Vagina (tissue), 2 donors: ENCODE results near the gene PLAAT1. TPM values are rescaled to one million over a fixed set of nuclear protein-coding genes. Genes with fewer than 3 reads are reported as not detected.

ENCODE experiments used
- DNase-seq, 2 donors: peaks; one replicate each; pipeline ENCODE4 v3.0.0-alpha.2; 2017; ENCODE audit errors: extremely low spot score in 2 of 2
- H3K27ac ChIP-seq: fragments of 200-600 bp; sonication (generic); one replicate; pipeline ENCODE4 v1.5.1; 2019
- H3K27me3 ChIP-seq: fragments of 200-600 bp; sonication (generic); one replicate; pipeline ENCODE4 v1.5.1; 2019
- H3K36me3 ChIP-seq, 2 donors: fragments of 200-600 bp; sonication (generic); one replicate each; pipeline ENCODE4 v1.5.1; 2017 to 2019
- H3K4me1 ChIP-seq: fragments of 200-600 bp; sonication (generic); one replicate; pipeline ENCODE4 v1.5.1; 2019
- H3K4me3 ChIP-seq, 2 donors: fragments of 200-600 bp; sonication (generic); 1 replicate in 1 of 2; 2 replicates in 1 of 2; pipeline ENCODE4 v1.5.1; 2016 to 2019
- H3K9me3 ChIP-seq: fragments of 200-600 bp; sonication (generic); one replicate; pipeline ENCODE4 v1.5.1; 2019
- POLR2A ChIP-seq, 2 donors: fragments of 450-650 bp; IDR thresholded peaks; one replicate each; pipeline ENCODE4 v1.6.1; 2017; ENCODE audit warnings: antibody characterized with exemption in 2 of 2, mild to moderate bottlenecking in 2 of 2, moderate library complexity in 2 of 2
- POLR2AphosphoS5 ChIP-seq, 2 donors: sonication (generic); formaldehyde crosslinking; IDR thresholded peaks; one replicate each; pipeline ENCODE4 v1.9.0; 2017; ENCODE audit warnings: antibody characterized with exemption in 2 of 2, mild to moderate bottlenecking in 2 of 2, low read depth in 1 of 2; ENCODE audit not compliant: insufficient read depth in 1 of 2
- intact Hi-C: fragments of 100-400 bp; cut with DNase I; formaldehyde crosslinking; loops from one replicate; pipeline ENCODE4 v1.15.1; 2023
- total RNA-seq: library from RNA; depleted of rRNA; stranded (reverse); fragments of >200 nt; gene quantifications from one replicate; pipeline ENCODE4 v1.2.3, GENCODE V29; 2016
- TF ChIP-seq, protein P1 (sequence below), 3 experiments: fragments of 450-650 bp in 2 of 3; fragments of 200-600 bp in 1 of 3; sonication (generic) in 1 of 3; IDR thresholded peaks; one replicate each; pipeline ENCODE4 v1.5.1; 2017 to 2019; ENCODE audit warnings: antibody characterized with exemption in 3 of 3, mild to moderate bottlenecking in 2 of 3, moderate library complexity in 2 of 3

The PLAAT1 gene
- not detected for total RNA-seq

DNA sequence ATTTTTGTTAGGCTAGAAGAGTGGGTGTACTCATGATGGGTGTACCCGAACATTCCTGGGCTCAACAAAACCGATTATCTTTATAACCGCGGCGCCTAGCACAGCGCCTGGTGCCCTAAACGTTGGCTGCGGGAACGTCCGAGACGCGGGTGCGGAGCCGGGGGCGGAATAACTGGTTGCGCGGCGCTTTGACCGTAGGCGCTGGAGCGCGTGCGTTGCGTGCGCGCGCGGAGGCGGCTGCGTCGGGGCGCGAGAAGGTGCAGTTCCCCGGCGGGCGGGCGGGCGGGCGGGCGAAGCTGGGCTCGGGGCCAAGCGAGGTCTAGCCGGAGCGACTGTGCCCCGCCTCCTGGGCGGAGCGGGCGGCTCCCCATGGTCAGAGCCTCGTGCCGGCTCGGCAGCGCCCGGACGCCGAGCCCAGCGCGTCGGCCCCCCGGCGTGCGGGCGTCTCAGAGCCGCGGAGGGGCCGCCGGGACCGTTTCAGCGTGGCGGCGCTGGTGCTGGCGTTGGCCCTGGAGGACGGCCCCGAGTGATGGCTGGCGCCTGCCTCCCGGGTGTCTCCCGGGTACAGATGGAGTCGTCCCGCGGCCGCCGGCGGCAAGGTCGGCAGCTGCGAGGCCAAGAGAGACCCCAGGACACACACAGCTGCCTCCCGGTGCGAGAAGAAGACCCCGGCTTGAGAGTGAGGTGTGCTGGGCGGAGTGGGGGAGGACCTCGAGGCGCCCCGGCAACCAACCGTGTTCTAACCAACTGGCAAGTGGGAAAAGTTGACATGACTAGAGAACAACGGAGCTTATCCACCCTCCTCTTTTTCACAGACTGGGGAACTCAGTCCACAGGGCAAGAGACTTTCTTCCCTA is at the start of gene PLAAT1:
PLAAT1 (plus strand) TSS at position 373 of the 857 bp plus-strand sequence. CDS start 14,429 bp downstream, outside the sequence.
- TF ChIP-seq, protein P1, sequence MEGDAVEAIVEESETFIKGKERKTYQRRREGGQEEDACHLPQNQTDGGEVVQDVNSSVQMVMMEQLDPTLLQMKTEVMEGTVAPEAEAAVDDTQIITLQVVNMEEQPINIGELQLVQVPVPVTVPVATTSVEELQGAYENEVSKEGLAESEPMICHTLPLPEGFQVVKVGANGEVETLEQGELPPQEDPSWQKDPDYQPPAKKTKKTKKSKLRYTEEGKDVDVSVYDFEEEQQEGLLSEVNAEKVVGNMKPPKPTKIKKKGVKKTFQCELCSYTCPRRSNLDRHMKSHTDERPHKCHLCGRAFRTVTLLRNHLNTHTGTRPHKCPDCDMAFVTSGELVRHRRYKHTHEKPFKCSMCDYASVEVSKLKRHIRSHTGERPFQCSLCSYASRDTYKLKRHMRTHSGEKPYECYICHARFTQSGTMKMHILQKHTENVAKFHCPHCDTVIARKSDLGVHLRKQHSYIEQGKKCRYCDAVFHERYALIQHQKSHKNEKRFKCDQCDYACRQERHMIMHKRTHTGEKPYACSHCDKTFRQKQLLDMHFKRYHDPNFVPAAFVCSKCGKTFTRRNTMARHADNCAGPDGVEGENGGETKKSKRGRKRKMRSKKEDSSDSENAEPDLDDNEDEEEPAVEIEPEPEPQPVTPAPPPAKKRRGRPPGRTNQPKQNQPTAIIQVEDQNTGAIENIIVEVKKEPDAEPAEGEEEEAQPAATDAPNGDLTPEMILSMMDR (IDR thresholded peaks at IDR 0.05), result no peak
- TF ChIP-seq POLR2A (IDR thresholded peaks at IDR 0.05), result no peak
- TF ChIP-seq POLR2AphosphoS5 (IDR thresholded peaks at IDR 0.05; ENCODE audit: insufficient read depth in 1 of 2, low read depth in 1 of 2), result no peak
- H3K4me3 ChIP-seq, result peak within 1 kb of the TSS; percentile 42 to 46
- no peak within 1 kb of the TSS for H3K27ac ChIP-seq
- H3K9me3 ChIP-seq, result no peaks in the 10 kb centered on the region
- no peaks in the 10 kb centered on the region for H3K27me3 ChIP-seq
- peaks cover 8% of the 10 kb centered on the region for H3K4me1 ChIP-seq
- DNase-seq, result no peak
- no peaks in the 10 kb centered on the region for H3K36me3 ChIP-seq
- intact Hi-C loops, result no loop called here

DNA sequence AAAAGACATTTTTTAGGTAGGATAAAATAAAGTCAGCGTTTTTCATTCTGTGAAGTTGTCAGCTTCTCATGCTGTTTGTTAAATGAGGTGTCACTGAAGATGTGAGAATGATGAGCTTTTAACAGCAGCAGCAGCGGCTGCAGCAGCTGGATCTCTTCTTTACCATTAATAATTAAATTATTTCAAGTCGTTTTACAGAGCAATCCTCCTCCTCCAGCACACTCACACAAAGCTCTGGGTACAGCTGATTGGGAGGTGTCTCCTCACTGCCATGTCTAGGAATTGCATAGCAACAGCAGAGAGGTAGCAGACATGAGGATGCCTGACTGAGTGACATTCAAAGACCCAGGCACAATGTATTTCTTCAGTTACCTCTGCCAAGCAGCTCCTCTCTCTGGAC is 46.7 kb upstream of the PLAAT1 start:
- no peaks in the 10 kb centered on the region for H3K36me3 ChIP-seq
- no peak for TF ChIP-seq POLR2AphosphoS5 (IDR thresholded peaks at IDR 0.05; ENCODE audit: insufficient read depth in 1 of 2, low read depth in 1 of 2)
- no peak for TF ChIP-seq POLR2A (IDR thresholded peaks at IDR 0.05)
- TF ChIP-seq, protein P1 (IDR thresholded peaks at IDR 0.05), result no peak
- no peaks in the 10 kb centered on the region for H3K4me1 ChIP-seq
- no peaks in the 10 kb centered on the region for H3K27me3 ChIP-seq
- intact Hi-C loops, result no loop called here
- DNase-seq, result no peak
- H3K9me3 ChIP-seq, result no peaks in the 10 kb centered on the region
- H3K27ac ChIP-seq, result no peak overlapping the region
- H3K4me3 ChIP-seq, result no peak overlapping the region

DNA sequence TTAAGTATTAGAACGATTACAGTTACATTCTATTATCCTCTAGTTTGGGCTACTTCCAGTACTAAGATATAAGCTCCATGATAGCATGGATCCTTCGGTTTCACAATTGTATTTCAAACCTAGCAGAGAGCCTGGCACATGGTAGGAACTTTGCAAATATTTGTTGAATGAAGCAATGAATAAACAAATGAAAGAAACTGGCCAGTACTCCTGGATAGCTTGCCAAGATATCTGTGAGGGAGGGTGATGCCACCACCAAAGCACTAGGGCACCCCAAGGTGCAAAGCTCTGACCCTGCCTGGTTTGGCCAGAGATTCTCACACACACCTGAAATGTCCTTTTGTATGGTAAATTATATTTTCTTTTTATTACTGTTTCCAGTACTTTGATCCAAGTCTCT is 44.3 kb upstream of the PLAAT1 start:
- no peak overlapping the region for H3K27ac ChIP-seq
- no peak for DNase-seq
- intact Hi-C loops, result no loop called here
- no peaks in the 10 kb centered on the region for H3K36me3 ChIP-seq
- no peaks in the 10 kb centered on the region for H3K27me3 ChIP-seq
- no peak overlapping the region for H3K4me3 ChIP-seq
- no peaks in the 10 kb centered on the region for H3K4me1 ChIP-seq
- TF ChIP-seq POLR2AphosphoS5 (IDR thresholded peaks at IDR 0.05; ENCODE audit: insufficient read depth in 1 of 2, low read depth in 1 of 2), result no peak
- no peak for TF ChIP-seq POLR2A (IDR thresholded peaks at IDR 0.05)
- TF ChIP-seq, protein P1 (IDR thresholded peaks at IDR 0.05), result no peak
- no peaks in the 10 kb centered on the region for H3K9me3 ChIP-seq

DNA sequence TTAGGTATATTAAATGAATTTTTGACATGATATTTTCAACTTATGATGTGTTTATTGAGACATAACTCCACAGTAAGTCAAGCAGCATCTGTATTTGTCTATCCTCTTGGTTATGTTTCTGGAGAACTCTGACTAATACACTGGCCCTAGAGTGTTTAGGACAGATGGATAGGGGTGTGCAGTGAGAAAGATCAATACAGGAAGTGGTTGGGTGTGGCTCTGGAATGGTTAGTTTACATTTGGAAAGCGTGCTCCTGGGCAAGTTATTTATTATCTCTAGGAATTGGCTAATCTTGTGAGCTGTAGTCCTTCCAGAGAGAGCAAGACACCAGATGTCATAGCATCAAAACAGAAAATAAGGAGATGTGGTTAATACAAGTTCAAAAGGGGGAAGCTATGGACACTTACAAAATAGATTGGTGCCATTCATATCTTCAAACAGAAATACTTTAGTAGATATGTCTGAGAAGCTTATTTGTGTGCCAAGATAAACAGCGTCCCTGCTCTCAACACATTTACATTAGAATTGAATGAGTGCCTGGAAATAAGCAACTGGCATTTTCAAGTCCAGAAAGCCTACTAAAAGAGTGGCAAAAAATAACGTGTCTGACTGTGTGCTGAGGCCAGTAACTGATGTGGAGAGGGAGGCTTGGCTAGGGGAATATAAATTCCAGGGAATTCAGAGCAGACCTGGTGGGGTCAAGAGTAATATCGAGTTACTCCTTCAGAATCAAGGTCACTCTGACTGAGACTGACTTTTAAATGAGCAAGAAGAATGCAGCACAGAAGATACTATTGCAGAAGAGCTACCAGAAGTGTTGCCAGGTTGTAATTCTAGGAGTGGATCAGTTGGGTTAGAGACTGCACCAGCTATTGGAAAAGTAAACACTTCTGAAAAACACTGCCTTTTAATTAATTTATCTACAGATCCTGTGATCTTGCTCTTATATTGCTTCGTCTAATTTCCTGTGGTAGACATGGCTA is 33.4 kb upstream of the PLAAT1 start:
- Histone ChIP-seq H3K27ac (no peak overlapping the region), H3K27me3 (no peaks in the 10 kb centered on the region), H3K4me1 (no peaks in the 10 kb centered on the region), H3K9me3 (no peaks in the 10 kb centered on the region), H3K4me3 (no peak overlapping the region), H3K36me3 (no peaks in the 10 kb centered on the region)
- no peak for DNase-seq
- intact Hi-C loops, result no loop called here
- no peak for TF ChIP-seq POLR2A (IDR thresholded peaks at IDR 0.05)
- no peak for TF ChIP-seq POLR2AphosphoS5 (IDR thresholded peaks at IDR 0.05; ENCODE audit: insufficient read depth in 1 of 2, low read depth in 1 of 2)
- TF ChIP-seq, protein P1 (IDR thresholded peaks at IDR 0.05), result no peak
